B cell (primary cell): ENCODE measurements around the gene ADAMTS16. TPM values are rescaled to one million over a fixed set of nuclear protein-coding genes. Genes with fewer than 3 reads are reported as not detected.

ENCODE experiments used
- ATAC-seq: fragments of 200-7000 bp; cut with Tn5 transposase; one replicate; pipeline ENCODE4 v1.10.0; 2021; ENCODE audit warnings: low read depth, mild to moderate bottlenecking, moderate number of reproducible peaks, moderate library complexity
- CTCF ChIA-PET: fragments of 350-600 bp; sonication (Branson Sonifier 250); formaldehyde crosslinking; loops from one replicate; lab custom pipeline; 2021; ENCODE audit warnings: antibody characterized with exemption, inconsistent platforms; lab: Charles Lee
- POLR2A ChIA-PET: fragments of 350-600 bp; sonication (Branson Sonifier 250); formaldehyde crosslinking; loops from one replicate; lab custom pipeline; 2021; ENCODE audit warnings: antibody characterized with exemption; lab: Charles Lee
- DNase-seq: peaks from one replicate; pipeline ENCODE4 v3.0.0; 2013
- H2AFZ ChIP-seq: 2 replicates; pipeline ENCODE4 v1.6.1; 2012; ENCODE audit warnings: mild to moderate bottlenecking, low read depth, low read length; ENCODE audit not compliant: insufficient read depth, poor library complexity, severe bottlenecking
- H3K27ac ChIP-seq, 2 donors: 1 replicate in 1 of 2; 2 replicates in 1 of 2; pipeline ENCODE4 v1.5.1; 2012 to 2013; ENCODE audit warnings: low read length in 2 of 2, mild to moderate bottlenecking in 2 of 2, moderate library complexity in 1 of 2
- H3K27me3 ChIP-seq, 4 experiments: fragments of 200-600 bp in 1 of 4; sonication (generic) in 1 of 4; replicated peaks in 1 of 4; 1 replicate in 2 of 4; 2 replicates in 2 of 4; pipeline versions ENCODE4 v1.6.1 to v1.7.0; 2013 to 2016; ENCODE audit warnings: low read length in 3 of 4, mild to moderate bottlenecking in 2 of 4, mixed read lengths in 1 of 4, moderate library complexity in 1 of 4; ENCODE audit not compliant: insufficient read depth in 4 of 4, control insufficient read depth in 3 of 4; ENCODE audit errors: control extremely low read depth in 1 of 4
- H3K36me3 ChIP-seq, 2 experiments: replicated peaks in 1 of 2; 1 replicate in 1 of 2; 2 replicates in 1 of 2; pipeline versions ENCODE4 v1.6.1 to v1.7.1; 2013; ENCODE audit warnings: low read length in 1 of 2; ENCODE audit not compliant: insufficient read depth in 2 of 2, control insufficient read depth in 1 of 2; ENCODE audit errors: control extremely low read depth in 1 of 2, extremely low read depth in 1 of 2
- H3K4me1 ChIP-seq, 2 donors: fragments of 200-600 bp in 1 of 2; sonication (generic) in 1 of 2; 1 replicate in 1 of 2; 2 replicates in 1 of 2; pipeline versions ENCODE4 v1.5.1 to v1.6.1; 2013 to 2017; ENCODE audit warnings: low read length in 2 of 2; ENCODE audit not compliant: control insufficient read depth in 2 of 2, insufficient read depth in 2 of 2
- H3K4me2 ChIP-seq: replicated peaks from 2 replicates; pipeline ENCODE3; 2012; ENCODE audit warnings: mild to moderate bottlenecking, low read depth, low read length; ENCODE audit not compliant: poor library complexity, severe bottlenecking
- H3K4me3 ChIP-seq, 5 experiments: fragments of 200-600 bp in 1 of 5; sonication (generic) in 1 of 5; 1 replicate in 3 of 5; 2 replicates in 2 of 5; pipeline versions ENCODE4 v1.5.1 to v1.7.0; 2011 to 2016; ENCODE audit warnings: low read length in 4 of 5, mild to moderate bottlenecking in 4 of 5, low read depth in 2 of 5, control low read depth in 1 of 5, moderate library complexity in 1 of 5; ENCODE audit not compliant: insufficient read depth in 1 of 5; ENCODE audit errors: control extremely low read depth in 1 of 5, extremely low read depth in 1 of 5
- H3K79me2 ChIP-seq: fragments of 200-600 bp; sonication (generic); one replicate; pipeline ENCODE4 v1.6.0; 2016; ENCODE audit warnings: low read length; ENCODE audit not compliant: control insufficient read depth, insufficient read depth
- H3K9ac ChIP-seq: fragments of 200-600 bp; sonication (generic); 2 replicates; pipeline ENCODE4 v1.6.1; 2017; ENCODE audit warnings: mild to moderate bottlenecking, low read length, moderate library complexity
- H3K9me3 ChIP-seq, 3 donors: one replicate each; pipeline versions ENCODE4 v1.6.1 to v1.7.1; 2013; ENCODE audit warnings: low read length in 2 of 3; ENCODE audit not compliant: control insufficient read depth in 2 of 3, insufficient read depth in 1 of 3; ENCODE audit errors: control extremely low read depth in 1 of 3
- H4K20me1 ChIP-seq: 2 replicates; pipeline ENCODE4 v1.6.0; 2012; ENCODE audit warnings: mild to moderate bottlenecking, low read length; ENCODE audit not compliant: insufficient read depth, control insufficient read depth, poor library complexity, severe bottlenecking
- H3K27ac Mint-ChIP-seq: one replicate; pipeline ENCODE4 v1.8.0; 2021; ENCODE audit warnings: mixed read lengths
- H3K27me3 Mint-ChIP-seq: one replicate; pipeline ENCODE4 v1.8.0; 2021; ENCODE audit warnings: mixed read lengths
- H3K4me1 Mint-ChIP-seq: one replicate; pipeline ENCODE4 v1.8.0; 2021; ENCODE audit warnings: mixed read lengths
- H3K4me3 Mint-ChIP-seq: one replicate; pipeline ENCODE4 v1.8.0; 2021; ENCODE audit warnings: mixed read lengths
- H3K9me3 Mint-ChIP-seq: one replicate; pipeline ENCODE4 v1.8.0; 2022; ENCODE audit warnings: mixed read lengths; ENCODE audit not compliant: insufficient read depth
- CTCF ChIP-seq: fragments of 200-600 bp; IDR thresholded peaks from one replicate; pipeline ENCODE4 v1.8.0; 2022; ENCODE audit warnings: antibody characterized with exemption, mild to moderate bottlenecking
- EZH2 ChIP-seq: IDR thresholded peaks from 2 replicates; pipeline ENCODE4 v1.6.1; 2012; ENCODE audit warnings: borderline replicate concordance, low read depth, mild to moderate bottlenecking, moderate library complexity, low read length; ENCODE audit not compliant: insufficient read depth, poor library complexity, severe bottlenecking
- WGBS: methylation state at CpG from one replicate; pipeline ENCODE4 v1.1.5; 2013; ENCODE audit warnings: missing lambda C conversion rate; ENCODE audit not compliant: insufficient coverage; 5-methylcytosine and 5-hydroxymethylcytosine counted together
- intact Hi-C: fragments of 100-400 bp; cut with micrococcal nuclease; formaldehyde crosslinking; loops from one replicate; pipeline ENCODE4 v1.10.0; 2022
- polyA plus RNA-seq: library from polyadenylated mRNA; depleted of rRNA; stranded (reverse); fragments of >200 nt; gene quantifications from 2 replicates; pipeline ENCODE4 v1.2.3, GENCODE V29; 2012
- total RNA-seq, 2 donors: library from RNA; stranded (reverse); fragments of 120-200 nt in 1 of 2; gene quantifications; 1 replicate in 1 of 2; 2 replicates in 1 of 2; pipeline versions ENCODE4 v1.2.3 to v1.2.4, GENCODE V29; 2013 to 2022

ADAMTS16 gene
- total and polyA plus RNA-seq, 2 donors (not counting 1 experiment from before 2014, with no cell fraction given) = not detected

- POLR2A ChIA-PET = no interaction called here
- no peak overlapping the region for H3K4me3 ChIP-seq
Measured at GRCh38 chr5:5321137-5321536, 181.0 kb downstream of the ADAMTS16 start.

GRCh38 chr5:5323551-5323950 is 183.4 kb downstream of the ADAMTS16 start:
- Histone ChIP-seq H3K9me3 (peaks cover 0 to 41% (median 0%) of the 10 kb centered on the region in 3 donors), H4K20me1 (no peaks in the 10 kb centered on the region), H3K27ac (no peak overlapping the region), H3K27me3 (no peaks in the 10 kb centered on the region), H3K4me1 (no peaks in the 10 kb centered on the region), H3K9ac (no peak overlapping the region), H3K36me3 (no peaks in the 10 kb centered on the region), H3K4me3 (no peak overlapping the region), H3K4me2 (no peak overlapping the region), H3K79me2 (no peaks in the 10 kb centered on the region), H2AFZ (no peak overlapping the region)
- Mint-ChIP-seq H3K4me1 (no peaks in the 10 kb centered on the region), H3K27ac (no peak overlapping the region), H3K4me3 (no peak overlapping the region), H3K9me3 (peaks cover 5% of the 10 kb centered on the region), H3K27me3 (no peaks in the 10 kb centered on the region)
- 100% methylated on average over 2 of the region's 2 CpGs for WGBS
- no peak for ATAC-seq
- TF ChIP-seq CTCF = no peak
- TF ChIP-seq EZH2 = no peak
- POLR2A ChIA-PET = no interaction called here
- intact Hi-C loops = no loop called here
- CTCF ChIA-PET = no interaction called here
- DNase-seq = no peak

More at GRCh38 chr5:5321137-5321536, 181.0 kb downstream of the ADAMTS16 start:
- H3K27me3 ChIP-seq = no peaks in the 10 kb centered on the region
- no peak overlapping the region for H3K27ac ChIP-seq
- no peak overlapping the region for H3K4me2 ChIP-seq
- DNase-seq (no peak), ATAC-seq (no peak)
- 100% methylated on average over 1 of the region's 2 CpGs for WGBS
- CTCF ChIA-PET = no interaction called here
- H3K4me1 Mint-ChIP-seq = no peaks in the 10 kb centered on the region
- no peak overlapping the region for H3K27ac Mint-ChIP-seq
- H3K9me3 ChIP-seq = peaks cover 0 to 28% (median 0%) of the 10 kb centered on the region in 3 donors
- no peaks in the 10 kb centered on the region for H3K4me1 ChIP-seq
- no peak overlapping the region for H3K4me3 Mint-ChIP-seq
- H3K9me3 Mint-ChIP-seq = peaks cover 5% of the 10 kb centered on the region
- no peak overlapping the region for H2AFZ ChIP-seq
- H3K9ac ChIP-seq = no peak overlapping the region
- no peaks in the 10 kb centered on the region for H3K27me3 Mint-ChIP-seq
- no peaks in the 10 kb centered on the region for H3K36me3 ChIP-seq
- intact Hi-C loops = no loop called here
- H3K79me2 ChIP-seq = no peaks in the 10 kb centered on the region
- TF ChIP-seq EZH2 = no peak
- no peak for TF ChIP-seq CTCF
- no peaks in the 10 kb centered on the region for H4K20me1 ChIP-seq
